Spleen (tissue), 3 donors: ENCODE measurements around the gene ZCCHC10.

Source experiments
- POLR2A ChIP-seq, 3 donors: fragments of 450-650 bp; IDR thresholded peaks; one replicate each; pipeline ENCODE4 v1.5.1; 2017; ENCODE audit warnings: antibody characterized with exemption in 3 of 3, mild to moderate bottlenecking in 1 of 3
- POLR2AphosphoS5 ChIP-seq, 3 donors: sonication (generic); formaldehyde crosslinking; IDR thresholded peaks; one replicate each; pipeline ENCODE4 v1.5.1; 2017; ENCODE audit warnings: antibody characterized with exemption in 3 of 3

- TF ChIP-seq POLR2A (IDR thresholded peaks at IDR 0.05) (no peak), POLR2AphosphoS5 (IDR thresholded peaks at IDR 0.05) (no peak)
These were observed 22.8 kb upstream of the ZCCHC10 start for GRCh38 chr5:133048993-133049725.
